Omental fat pad (tissue), 4 donors: ENCODE data around the gene DENND4B. TPM values are rescaled to one million over a fixed set of nuclear protein-coding genes. Genes with fewer than 3 reads are reported as not detected.

ENCODE experiments used
- small RNA-seq: library from RNA; depleted of rRNA; stranded (forward); fragments of <200 nt; gene quantifications from one replicate; pipeline ENCODE3, GENCODE V24; 2016
- total RNA-seq, 4 donors: library from RNA; depleted of rRNA; stranded (reverse); fragments of >200 nt; gene quantifications; one replicate each; pipeline ENCODE4 v1.1.0, GENCODE V29; 2016

DENND4B gene
- total RNA-seq, 4 donors from 2014 or later = 21.8 to 75.0 (median 50.3) TPM

Small RNA genes within 50 kb of the gene (small RNA-seq; reads per million reads assigned to genes)
- gene AL831737.1 (not detected), gene MIR6737 (not detected)

Other genes starting within 250 kb of the DENND4B start
- 10 to 100 TPM; 28.6 to 65.3 (median 34.8) TPM for gene INTS3, start 218.7 kb downstream of the DENND4B start, total RNA-seq
- gene SLC27A3, start 171.3 kb downstream of the DENND4B start, total RNA-seq = 10 to 100 TPM; 29.4 to 65.4 (median 40.5) TPM
- 10 to 100 TPM; 14.3 to 26.2 (median 17.8) TPM for gene GATAD2B, start 23.7 kb downstream of the DENND4B start, total RNA-seq
- 10 to 100 TPM; 11.9 to 17.7 (median 16.3) TPM for gene CRTC2, start 11.9 kb upstream of the DENND4B start, total RNA-seq
- gene SLC39A1, start 16.8 kb upstream of the DENND4B start, total RNA-seq = 100 to 1,000 TPM in 3 of 4 donors, 10 to 100 TPM in 1; 80.5 to 125 (median 116) TPM
- 10 to 100 TPM in 1 of 4 donors, 1 to 10 TPM in 3; 6.1 to 19.1 (median 8.5) TPM for gene CREB3L4, start 21.2 kb upstream of the DENND4B start, total RNA-seq
- 100 to 1,000 TPM; 190 to 258 (median 208) TPM for gene JTB, start 31.0 kb upstream of the DENND4B start, total RNA-seq
- gene RAB13, start 39.6 kb upstream of the DENND4B start, total RNA-seq = 10 to 100 TPM; 62.7 to 87.5 (median 78.3) TPM
- 1,000 to 10,000 TPM; 1,559 to 2,240 (median 2,115) TPM for gene RPS27, start 44.0 kb upstream of the DENND4B start, total RNA-seq
- gene NUP210L, start 208.4 kb upstream of the DENND4B start, total RNA-seq = under 1 TPM in 3 of 4 donors, not detected in 1; 0.06 to 0.12 (median 0.09) TPM
- 100 to 1,000 TPM; 285 to 611 (median 352) TPM for gene TPM3, start 245.4 kb upstream of the DENND4B start, total RNA-seq